HEK293T (cell line): ENCODE results near the gene CASZ1.

Experiments used
- CTCF ChIA-PET: fragments of 350-600 bp; formaldehyde crosslinking; extraction: SDS; loops from one replicate; lab custom pipeline; 2021; ENCODE audit warnings: antibody characterized with exemption, inconsistent platforms; lab: Yijun Ruan, JAX
- POLR2A ChIA-PET: fragments of 350-600 bp; formaldehyde crosslinking; extraction: SDS; loops from one replicate; lab custom pipeline; 2020; ENCODE audit warnings: antibody characterized with exemption, inconsistent platforms; lab: Yijun Ruan, JAX
- DNase-seq: peaks from one replicate; pipeline ENCODE4 v3.0.0; 2012; ENCODE audit warnings: mixed read lengths; ENCODE audit errors: extremely low spot score
- ARNT ChIP-seq: fragments of 450-650 bp; IDR thresholded peaks from 2 replicates; pipeline ENCODE4 v1.6.1; 2017; ENCODE audit warnings: mild to moderate bottlenecking
- BHLHE40 ChIP-seq: fragments of 450-650 bp; IDR thresholded peaks from 2 replicates; pipeline ENCODE4 v1.6.1; 2016; ENCODE audit warnings: mild to moderate bottlenecking, moderate library complexity, borderline replicate concordance
- CTBP1 ChIP-seq: fragments of 450-650 bp; IDR thresholded peaks from 2 replicates; pipeline ENCODE4 v1.6.1; 2016; ENCODE audit warnings: borderline replicate concordance
- ELF4 ChIP-seq: fragments of 450-650 bp; IDR thresholded peaks from 2 replicates; pipeline ENCODE4 v1.6.1; 2017; ENCODE audit warnings: antibody characterized with exemption
- FOXA1 ChIP-seq: fragments of 450-650 bp; IDR thresholded peaks from 2 replicates; pipeline ENCODE4 v1.6.1; 2016; ENCODE audit warnings: mild to moderate bottlenecking
- FOXK2 ChIP-seq: fragments of 450-650 bp; IDR thresholded peaks from 2 replicates; pipeline ENCODE4 v1.6.1; 2016; ENCODE audit warnings: mild to moderate bottlenecking
- FOXM1 ChIP-seq: fragments of 450-650 bp; IDR thresholded peaks from 2 replicates; pipeline ENCODE4 v1.6.1; 2017; ENCODE audit warnings: mild to moderate bottlenecking, borderline replicate concordance
- HDGF ChIP-seq: fragments of 450-650 bp; IDR thresholded peaks from 2 replicates; pipeline ENCODE4 v1.6.1; 2017; ENCODE audit warnings: antibody characterized with exemption, borderline replicate concordance
- L3MBTL2 ChIP-seq: fragments of 450-650 bp; conservative IDR thresholded peaks from 2 replicates; pipeline ENCODE4 v1.6.1; 2016; ENCODE audit warnings: mild to moderate bottlenecking
- LEF1 ChIP-seq: fragments of 450-650 bp; IDR thresholded peaks from 2 replicates; pipeline ENCODE4 v1.6.1; 2017; ENCODE audit warnings: mild to moderate bottlenecking, borderline replicate concordance
- NFRKB ChIP-seq: fragments of 450-650 bp; IDR thresholded peaks from 2 replicates; pipeline ENCODE4 v1.6.1; 2016; ENCODE audit warnings: mild to moderate bottlenecking, moderate library complexity
- SP1 ChIP-seq: fragments of 450-650 bp; IDR thresholded peaks from 2 replicates; pipeline ENCODE4 v1.6.1; 2017
- SUZ12 ChIP-seq: fragments of 450-650 bp; IDR thresholded peaks from 2 replicates; pipeline ENCODE4 v1.6.1; 2016; ENCODE audit warnings: mild to moderate bottlenecking
- TARDBP ChIP-seq: fragments of 450-650 bp; IDR thresholded peaks from 2 replicates; pipeline ENCODE4 v1.6.1; 2016
- ZNF384 ChIP-seq: fragments of 450-650 bp; IDR thresholded peaks from 2 replicates; pipeline ENCODE4 v1.6.1; 2016
- TF ChIP-seq, protein P1 (sequence below): fragments of 450-650 bp; IDR thresholded peaks from 2 replicates; pipeline ENCODE4 v1.6.1; 2016

The CASZ1 gene

DNA sequence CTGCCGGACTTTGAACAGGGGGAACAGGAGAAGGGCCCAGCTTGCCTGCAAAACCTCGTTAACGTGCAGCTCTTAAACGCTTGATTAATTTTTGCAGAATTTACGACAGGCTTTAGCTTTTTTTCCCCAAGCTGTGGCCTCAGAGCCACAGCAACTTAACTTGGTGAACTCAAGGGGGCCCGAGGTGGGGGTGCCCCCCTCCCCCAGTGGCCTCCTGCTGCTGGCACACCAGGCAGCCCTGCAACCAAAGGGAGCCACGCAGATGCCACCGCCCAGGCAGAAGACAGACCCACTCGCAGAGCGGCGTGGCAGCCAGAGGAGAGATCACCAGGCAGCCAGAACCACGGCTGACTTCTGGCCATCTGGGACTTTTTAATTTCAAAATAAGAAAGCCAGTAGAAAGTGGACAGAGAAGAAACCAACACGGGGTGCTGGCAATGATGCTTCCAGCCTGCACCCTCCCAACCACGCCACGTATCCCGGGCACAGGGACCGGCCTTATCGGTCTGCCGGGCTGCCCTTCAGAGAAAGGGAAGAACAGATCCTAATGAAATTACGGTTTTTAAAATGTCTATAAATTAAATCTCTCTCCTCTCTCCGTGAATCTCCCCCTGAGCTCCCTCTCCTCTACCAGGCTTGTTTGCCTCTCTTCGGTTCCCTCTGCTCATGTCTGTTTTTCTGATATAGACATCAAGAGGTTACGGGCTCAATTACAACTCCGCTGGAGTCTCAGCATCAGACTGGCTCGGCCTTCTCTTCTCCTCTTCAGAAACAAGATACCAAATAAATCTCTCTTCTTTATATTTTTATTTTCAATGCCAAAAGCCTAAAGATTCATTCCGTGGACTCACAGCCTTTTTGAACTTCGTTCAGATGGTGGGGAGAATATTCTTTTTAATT is 6.4 kb downstream of the CASZ1 start:
- CTCF ChIA-PET = no interaction called here
- no peak for TF ChIP-seq TARDBP
- no peak for TF ChIP-seq ZNF384
- no peak for TF ChIP-seq ELF4
- TF ChIP-seq, protein P1, sequence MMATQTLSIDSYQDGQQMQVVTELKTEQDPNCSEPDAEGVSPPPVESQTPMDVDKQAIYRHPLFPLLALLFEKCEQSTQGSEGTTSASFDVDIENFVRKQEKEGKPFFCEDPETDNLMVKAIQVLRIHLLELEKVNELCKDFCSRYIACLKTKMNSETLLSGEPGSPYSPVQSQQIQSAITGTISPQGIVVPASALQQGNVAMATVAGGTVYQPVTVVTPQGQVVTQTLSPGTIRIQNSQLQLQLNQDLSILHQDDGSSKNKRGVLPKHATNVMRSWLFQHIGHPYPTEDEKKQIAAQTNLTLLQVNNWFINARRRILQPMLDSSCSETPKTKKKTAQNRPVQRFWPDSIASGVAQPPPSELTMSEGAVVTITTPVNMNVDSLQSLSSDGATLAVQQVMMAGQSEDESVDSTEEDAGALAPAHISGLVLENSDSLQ = peak; percentile 71
- no peak for TF ChIP-seq SP1
- TF ChIP-seq FOXM1 = no peak
- no peak for TF ChIP-seq SUZ12
- POLR2A ChIA-PET = no interaction called here
- DNase-seq = no peak

DNA sequence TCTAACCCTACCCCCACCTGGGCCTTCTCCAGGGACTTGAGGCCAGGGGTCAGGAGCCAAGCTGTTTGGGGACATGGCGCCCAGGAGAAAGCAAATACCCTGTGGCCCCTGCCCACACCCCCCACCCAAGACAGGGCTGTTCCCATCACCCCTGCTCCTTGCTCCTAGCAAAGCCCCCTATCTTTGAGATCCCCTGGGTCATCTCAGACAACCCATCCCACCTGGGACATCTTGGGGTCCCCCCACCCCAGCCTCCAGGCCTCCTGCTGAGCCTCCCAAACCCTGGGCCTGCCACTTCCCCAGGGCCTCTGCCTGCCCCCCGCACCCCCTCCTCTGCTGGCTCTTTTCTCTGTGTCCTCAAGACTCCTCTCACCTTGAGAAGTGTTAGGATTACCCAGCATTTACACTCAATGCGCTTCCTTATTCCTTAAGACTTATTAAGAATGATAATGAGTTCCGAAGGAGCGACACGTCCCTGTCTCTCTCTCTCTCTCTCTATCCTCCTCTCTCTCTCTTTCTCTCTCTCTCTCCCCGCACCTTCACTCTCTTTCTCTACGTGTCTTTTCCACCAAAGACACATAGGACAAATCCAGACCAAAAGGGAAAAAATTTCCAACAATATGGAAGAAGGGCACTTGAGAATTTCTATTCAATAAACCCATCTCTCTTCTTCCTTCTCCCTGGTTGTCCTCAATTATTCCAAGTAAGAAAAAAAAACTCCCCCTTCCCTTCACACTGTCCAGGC is 7.2 kb downstream of the CASZ1 start:
- no peak for DNase-seq
- no peak for TF ChIP-seq L3MBTL2
- ChIA-PET POLR2A (no interaction called here), CTCF (interaction anchor here (0.6 kb wide), 1 partner anchor 42 kb away, joined by 5 read pairs; no protein-coding TSS in a partner anchor)

DNA sequence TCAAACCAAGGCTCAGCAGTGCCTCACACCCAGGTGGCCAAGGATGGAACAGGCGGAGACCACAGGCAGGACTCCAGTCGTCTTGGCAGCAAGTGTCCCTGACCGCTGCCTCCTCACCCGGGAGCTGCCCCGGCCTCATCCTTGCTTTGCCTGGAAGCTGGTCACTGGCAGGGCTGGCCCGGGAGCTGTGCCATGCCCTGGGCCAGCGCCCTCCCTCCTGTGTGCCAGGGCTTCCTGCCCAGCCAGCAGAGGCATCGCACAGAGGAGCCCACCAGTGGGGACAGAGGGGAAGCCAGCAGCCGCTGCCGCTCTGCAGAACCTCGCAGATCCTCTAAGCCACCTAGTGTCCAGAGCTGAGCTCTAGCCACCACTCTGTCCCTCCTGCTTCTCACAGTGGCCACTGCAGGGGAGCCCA is 7.8 kb downstream of the CASZ1 start:
- TF ChIP-seq, protein P1 = no peak
- TF ChIP-seq HDGF (no peak), ELF4 (no peak), BHLHE40 (no peak), FOXM1 (no peak), NFRKB (no peak), LEF1 (no peak), SP1 (no peak), ARNT (no peak), L3MBTL2 (no peak), SUZ12 (no peak), FOXK2 (no peak), ZNF384 (no peak), TARDBP (no peak), CTBP1 (no peak), FOXA1 (no peak)
- DNase-seq = no peak
- ChIA-PET POLR2A (no interaction called here), CTCF (interaction anchor here (0.6 kb wide), 1 partner anchor 41 kb away, joined by 5 read pairs; no protein-coding TSS in a partner anchor)

DNA sequence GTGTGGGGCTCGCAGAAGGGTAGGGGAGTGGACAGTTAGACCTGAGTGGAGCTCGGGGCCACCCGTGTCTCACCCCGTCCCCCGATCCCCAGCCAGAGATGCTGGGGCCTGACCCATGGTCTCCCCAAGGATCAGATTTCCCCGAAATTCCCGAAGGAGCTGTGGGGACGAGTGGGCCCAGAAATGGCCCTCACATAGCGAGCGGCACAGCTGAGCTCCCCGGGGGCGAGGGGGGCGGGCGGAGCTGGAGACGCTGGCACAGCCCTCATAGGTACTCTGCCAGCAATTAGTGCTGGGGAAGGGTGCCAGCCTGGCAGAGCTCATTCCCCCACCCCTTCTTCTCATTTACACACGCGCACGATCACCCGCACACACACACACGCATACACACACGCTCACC is 9.2 kb downstream of the CASZ1 start:
- TF ChIP-seq, protein P1 = no peak
- TF ChIP-seq ELF4 (no peak), BHLHE40 (no peak), FOXM1 (no peak), FOXA1 (no peak), SP1 (no peak), L3MBTL2 (no peak), LEF1 (no peak), ZNF384 (no peak), HDGF (no peak), FOXK2 (no peak), SUZ12 (no peak), CTBP1 (no peak), ARNT (no peak), TARDBP (no peak)
- ChIA-PET POLR2A (no interaction called here), CTCF (no interaction called here)
- DNase-seq = no peak

DNA sequence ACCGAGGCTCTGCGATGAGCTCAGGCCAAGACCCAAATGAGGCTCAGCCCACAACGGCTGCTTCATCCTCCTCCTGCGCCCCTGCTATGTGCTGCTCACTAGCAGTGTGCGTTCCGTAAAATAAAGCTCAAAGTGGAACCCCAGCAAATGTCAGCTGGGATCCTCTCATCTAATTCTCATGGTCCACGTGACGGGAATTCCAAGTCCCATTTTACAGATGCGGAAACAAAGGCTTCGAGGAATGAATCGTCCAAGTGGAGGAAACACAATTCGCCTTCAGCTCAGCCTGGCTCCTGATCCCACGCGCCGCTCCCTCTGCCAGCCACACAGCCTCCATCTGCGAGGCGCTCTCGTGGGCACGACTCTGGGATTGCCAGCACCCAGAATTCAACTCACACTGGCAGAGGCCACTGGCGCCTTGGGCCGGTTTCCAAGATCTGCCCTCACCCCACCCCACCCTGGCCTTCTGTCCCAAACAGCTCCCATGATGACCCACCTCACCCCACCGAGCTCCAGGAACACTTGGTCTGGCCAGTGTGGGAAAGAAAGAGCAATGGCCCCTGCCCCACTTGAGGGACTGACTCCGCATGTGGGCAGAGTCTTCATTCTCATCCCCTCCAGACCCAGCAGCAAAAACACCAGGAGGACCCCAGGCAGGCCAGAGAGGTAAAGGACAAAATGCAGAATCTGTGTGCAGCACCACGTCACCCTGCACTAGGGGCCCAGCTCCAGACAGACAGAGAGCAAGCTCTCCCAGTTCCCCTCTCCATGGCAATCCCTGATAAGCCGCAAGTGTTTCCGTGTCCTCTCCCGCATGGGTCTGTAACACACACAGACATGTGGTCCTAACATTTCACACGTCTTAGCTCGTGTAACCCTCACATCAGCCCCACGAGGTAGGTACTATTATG is 10.5 kb downstream of the CASZ1 start:
- TF ChIP-seq LEF1 = no peak
- TF ChIP-seq SUZ12 = no peak
- TF ChIP-seq ARNT = no peak
- no peak for TF ChIP-seq ELF4
- no peak for TF ChIP-seq FOXK2
- no peak for TF ChIP-seq CTBP1
- TF ChIP-seq FOXM1 = no peak
- TF ChIP-seq NFRKB = no peak
- TF ChIP-seq TARDBP = no peak
- no peak for TF ChIP-seq FOXA1
- TF ChIP-seq, protein P1 = no peak
- no peak for TF ChIP-seq SP1
- no peak for TF ChIP-seq ZNF384
- no peak for TF ChIP-seq BHLHE40
- no peak for TF ChIP-seq L3MBTL2
- no peak for TF ChIP-seq HDGF
- POLR2A ChIA-PET = no interaction called here
- DNase-seq = no peak
- CTCF ChIA-PET = interaction anchor here (0.5 kb wide), 1 partner anchor 24 kb away, joined by 3 read pairs; no protein-coding TSS in a partner anchor
